Measurements from ENCODE around the gene SEMA5A.

SEMA5A gene, protein sequence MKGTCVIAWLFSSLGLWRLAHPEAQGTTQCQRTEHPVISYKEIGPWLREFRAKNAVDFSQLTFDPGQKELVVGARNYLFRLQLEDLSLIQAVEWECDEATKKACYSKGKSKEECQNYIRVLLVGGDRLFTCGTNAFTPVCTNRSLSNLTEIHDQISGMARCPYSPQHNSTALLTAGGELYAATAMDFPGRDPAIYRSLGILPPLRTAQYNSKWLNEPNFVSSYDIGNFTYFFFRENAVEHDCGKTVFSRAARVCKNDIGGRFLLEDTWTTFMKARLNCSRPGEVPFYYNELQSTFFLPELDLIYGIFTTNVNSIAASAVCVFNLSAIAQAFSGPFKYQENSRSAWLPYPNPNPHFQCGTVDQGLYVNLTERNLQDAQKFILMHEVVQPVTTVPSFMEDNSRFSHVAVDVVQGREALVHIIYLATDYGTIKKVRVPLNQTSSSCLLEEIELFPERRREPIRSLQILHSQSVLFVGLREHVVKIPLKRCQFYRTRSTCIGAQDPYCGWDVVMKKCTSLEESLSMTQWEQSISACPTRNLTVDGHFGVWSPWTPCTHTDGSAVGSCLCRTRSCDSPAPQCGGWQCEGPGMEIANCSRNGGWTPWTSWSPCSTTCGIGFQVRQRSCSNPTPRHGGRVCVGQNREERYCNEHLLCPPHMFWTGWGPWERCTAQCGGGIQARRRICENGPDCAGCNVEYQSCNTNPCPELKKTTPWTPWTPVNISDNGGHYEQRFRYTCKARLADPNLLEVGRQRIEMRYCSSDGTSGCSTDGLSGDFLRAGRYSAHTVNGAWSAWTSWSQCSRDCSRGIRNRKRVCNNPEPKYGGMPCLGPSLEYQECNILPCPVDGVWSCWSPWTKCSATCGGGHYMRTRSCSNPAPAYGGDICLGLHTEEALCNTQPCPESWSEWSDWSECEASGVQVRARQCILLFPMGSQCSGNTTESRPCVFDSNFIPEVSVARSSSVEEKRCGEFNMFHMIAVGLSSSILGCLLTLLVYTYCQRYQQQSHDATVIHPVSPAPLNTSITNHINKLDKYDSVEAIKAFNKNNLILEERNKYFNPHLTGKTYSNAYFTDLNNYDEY

DNA sequence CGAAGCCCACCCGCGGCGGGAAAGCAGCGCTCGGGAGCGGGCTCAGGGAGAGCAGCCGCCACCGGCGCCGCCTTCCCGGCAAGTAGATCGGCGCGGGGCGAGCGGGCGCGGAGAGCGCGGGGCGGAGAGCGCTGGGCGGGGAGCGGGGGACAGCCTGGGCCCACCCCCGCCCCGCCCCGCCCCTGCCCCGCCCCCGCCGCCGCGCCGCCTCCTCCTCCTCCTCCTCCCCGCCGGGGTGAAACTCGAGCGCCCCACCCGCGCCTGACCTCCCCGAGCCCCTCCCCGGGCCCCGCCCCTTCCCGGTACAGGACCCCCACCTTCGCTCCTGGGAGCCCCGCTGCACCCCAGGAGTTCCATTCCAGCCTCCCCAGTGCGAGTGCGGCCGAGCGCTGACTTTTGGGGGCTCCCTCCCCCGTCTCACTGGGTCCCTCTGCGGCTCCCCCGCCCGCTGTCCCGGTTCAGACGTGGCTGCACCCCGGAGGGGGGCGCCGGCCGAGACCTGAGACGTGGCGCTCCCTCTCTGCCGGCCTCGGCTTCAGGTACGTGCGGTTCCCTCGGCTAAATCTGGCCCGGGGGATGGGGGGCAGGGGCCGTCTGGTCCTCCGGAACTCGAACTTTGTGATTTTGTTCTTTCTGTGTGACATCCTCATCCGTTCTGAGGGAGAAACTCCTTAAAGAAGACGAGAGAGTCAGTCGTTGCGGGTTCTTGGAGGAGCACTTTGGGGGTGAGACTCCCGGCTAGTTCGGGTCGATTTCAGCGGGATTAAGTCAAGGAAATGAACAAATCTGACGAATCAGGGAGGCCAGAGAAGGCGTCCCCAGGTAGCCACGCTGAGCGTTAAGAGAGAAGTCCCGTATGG, at the start of gene SEMA5A:
Gene SEMA5A, minus strand, starts transcription at position 84 of the 860 bp plus-strand sequence. CDS start 166,129 bp downstream, outside the sequence.
- in situ Hi-C loops (cut with MboI; ENCODE audit: low sequenced_read_pairs): no loop called here

- in situ Hi-C loops (cut with MboI; ENCODE audit: low sequenced_read_pairs): no loop called here
These were observed 49.0 kb upstream of the SEMA5A start for GRCh38 chr5:9594913-9595312.

GRCh38 chr5:9589049-9589835, 43.4 kb upstream of the SEMA5A start:
- in situ Hi-C loops (cut with MboI; ENCODE audit: low sequenced_read_pairs): no loop called here

- in situ Hi-C loops (cut with MboI; ENCODE audit: low sequenced_read_pairs): no loop called here
These were observed 42.4 kb upstream of the SEMA5A start for GRCh38 chr5:9588254-9588653.

GRCh38 chr5:9587135-9587534, 41.3 kb upstream of the SEMA5A start:
- in situ Hi-C loops (cut with MboI; ENCODE audit: low sequenced_read_pairs): no loop called here

DNA sequence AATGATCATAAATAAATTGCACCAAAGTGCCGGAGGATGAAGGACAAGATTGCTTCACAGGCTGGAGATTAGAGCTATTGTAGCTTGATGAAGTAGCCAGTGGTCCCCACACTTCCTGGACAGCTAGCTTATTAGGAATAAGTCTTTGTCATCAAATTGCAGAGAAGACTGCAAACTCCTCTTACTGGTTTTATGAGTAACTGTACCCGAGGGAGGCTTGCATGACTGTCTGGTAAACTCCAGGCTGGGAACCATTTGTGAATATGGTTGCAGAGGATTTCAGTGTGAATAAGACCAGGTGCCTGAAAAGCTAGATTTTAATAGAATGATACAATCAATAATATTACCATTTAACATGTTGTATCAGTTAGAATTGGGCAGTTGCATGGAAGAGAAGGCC, 36.5 kb upstream of the SEMA5A start:
- in situ Hi-C loops (cut with MboI; ENCODE audit: low sequenced_read_pairs): no loop called here

DNA sequence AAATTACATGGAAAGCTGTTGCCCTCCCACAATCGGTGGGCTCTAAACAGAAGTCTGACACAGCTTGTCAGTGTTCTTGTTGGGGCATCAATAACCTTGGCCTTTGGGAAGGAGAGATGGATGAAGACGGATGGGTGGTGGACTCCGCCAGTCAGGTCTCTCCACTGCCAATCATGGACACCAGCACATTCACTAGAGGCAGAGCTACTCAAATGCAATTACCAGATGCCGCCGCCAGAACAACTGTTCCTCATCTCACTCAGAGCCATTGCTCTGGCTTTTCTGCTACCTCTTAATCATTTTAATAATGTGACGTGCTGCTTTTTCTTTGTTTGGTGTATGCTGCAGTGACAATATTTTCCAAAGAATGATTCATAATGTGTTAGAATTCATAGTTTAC, 27.9 kb upstream of the SEMA5A start:
- in situ Hi-C loops (cut with MboI; ENCODE audit: low sequenced_read_pairs): no loop called here

- in situ Hi-C loops (cut with MboI; ENCODE audit: low sequenced_read_pairs): no loop called here
These were observed 26.4 kb upstream of the SEMA5A start for GRCh38 chr5:9572246-9572645.

DNA sequence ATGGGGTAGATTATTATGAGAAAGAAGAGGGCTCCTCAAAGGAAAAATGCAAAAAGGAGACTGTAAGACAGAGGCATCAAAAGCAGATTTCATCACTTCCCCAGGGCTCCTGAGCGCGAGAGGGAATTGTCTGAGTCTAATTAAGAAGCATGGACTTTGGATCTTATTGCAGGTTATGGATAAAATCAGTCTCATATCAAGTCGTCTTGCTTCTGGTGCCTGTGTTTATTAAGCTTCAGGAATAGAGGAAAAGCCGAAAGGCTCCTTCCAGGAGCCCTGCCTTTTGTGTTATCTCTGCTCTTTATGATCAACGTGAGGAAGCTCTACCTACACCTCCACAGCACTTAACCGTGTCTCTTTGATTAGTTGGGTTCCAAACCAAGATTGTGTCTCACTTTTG, 25.0 kb upstream of the SEMA5A start:
- in situ Hi-C loops (cut with MboI; ENCODE audit: low sequenced_read_pairs): no loop called here

GRCh38 chr5:9567039-9567438, 21.2 kb upstream of the SEMA5A start:
- in situ Hi-C loops (cut with MboI; ENCODE audit: low sequenced_read_pairs): no loop called here

DNA sequence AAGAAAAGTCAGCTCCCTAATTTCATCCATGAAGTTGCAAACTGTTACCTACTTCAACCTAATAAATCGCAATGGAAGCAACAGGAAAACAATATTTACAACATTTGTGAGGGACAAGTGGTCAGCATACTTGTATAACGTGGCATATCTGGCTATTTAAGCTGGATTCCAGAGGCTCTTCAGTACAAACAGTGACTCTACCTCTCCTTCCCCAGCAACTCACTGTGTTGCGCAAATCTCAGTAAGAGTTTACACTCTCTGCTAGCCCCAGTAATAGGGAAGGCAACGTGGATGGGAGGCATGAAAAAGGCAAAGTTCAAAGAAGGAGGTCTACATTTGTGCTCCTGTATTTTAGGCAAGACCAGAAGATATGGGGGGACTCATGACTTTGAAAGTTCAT, 18.9 kb upstream of the SEMA5A start:
- in situ Hi-C loops (cut with MboI; ENCODE audit: low sequenced_read_pairs): no loop called here

GRCh38 chr5:9562141-9562540, 16.3 kb upstream of the SEMA5A start:
- in situ Hi-C loops (cut with MboI; ENCODE audit: low sequenced_read_pairs): no loop called here

- in situ Hi-C loops (cut with MboI; ENCODE audit: low sequenced_read_pairs): no loop called here
These were observed 14.1 kb upstream of the SEMA5A start for GRCh38 chr5:9559965-9560364.

- in situ Hi-C loops (cut with MboI; ENCODE audit: low sequenced_read_pairs): no loop called here
These were observed 12.6 kb upstream of the SEMA5A start for GRCh38 chr5:9558319-9558965.

DNA sequence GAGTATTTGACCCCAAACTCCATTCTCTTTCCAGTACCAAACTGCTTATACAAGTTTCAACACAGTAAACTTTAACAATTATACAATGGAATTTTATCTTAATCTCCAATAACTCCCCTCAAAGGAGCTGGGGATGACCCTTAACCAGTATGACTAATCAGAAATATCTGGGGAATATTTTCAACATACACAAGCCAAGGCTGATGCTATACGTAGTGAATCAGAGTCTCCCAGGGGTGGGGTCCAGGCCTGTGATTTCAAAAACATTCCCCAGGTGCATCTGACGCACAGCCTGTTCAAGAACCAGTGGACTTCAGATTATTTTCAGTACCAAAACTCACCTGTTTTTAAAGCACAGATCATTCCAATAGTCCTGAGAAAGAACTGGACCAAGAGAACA, 11.8 kb upstream of the SEMA5A start:
- in situ Hi-C loops (cut with MboI; ENCODE audit: low sequenced_read_pairs): no loop called here

- in situ Hi-C loops (cut with MboI; ENCODE audit: low sequenced_read_pairs): no loop called here
These were observed 10.1 kb upstream of the SEMA5A start for GRCh38 chr5:9555961-9556360.

- in situ Hi-C loops (cut with MboI; ENCODE audit: low sequenced_read_pairs): no loop called here
These were observed 8.2 kb upstream of the SEMA5A start for GRCh38 chr5:9554122-9554521.

DNA sequence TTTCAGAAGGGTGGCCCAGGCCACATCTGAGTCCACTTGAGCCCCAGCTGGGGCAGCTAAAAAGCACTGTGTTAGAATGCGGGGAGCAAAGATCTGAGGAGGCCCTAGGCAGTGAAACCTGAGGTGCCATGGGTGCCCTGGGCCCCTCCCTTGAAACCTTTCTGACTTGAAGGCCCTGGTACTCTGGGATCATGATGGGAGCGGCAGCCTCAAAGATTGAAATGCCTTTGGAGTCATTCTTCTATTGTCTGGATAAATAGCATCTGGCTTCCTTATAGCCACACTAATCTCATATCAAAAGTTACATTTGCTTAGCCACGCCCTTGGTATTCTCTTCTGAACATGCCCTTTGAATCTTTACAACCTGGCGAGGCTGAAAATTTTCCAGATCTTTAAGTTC, 7.7 kb upstream of the SEMA5A start:
- in situ Hi-C loops (cut with MboI; ENCODE audit: low sequenced_read_pairs): no loop called here
